Activated T-cell treated with anti-CD3 and anti-CD28 coated beads, Interleukin-2, amount 50 U/mL, for 4 hours (primary cell): Measurements from ENCODE around the gene IKZF3. TPM values are rescaled to one million over a fixed set of nuclear protein-coding genes. Genes with fewer than 3 reads are reported as not detected.
"Not testable (repeated sequence)": the region's sequence is repeated elsewhere in the genome, so short reads cannot be mapped to it uniquely, and the experiment has no call there.

Experiments
- ATAC-seq, 2 donors: fragments of 200-7000 bp; cut with Tn5 transposase; one replicate each; pipeline ENCODE4 v1.10.0; 2021
- DNase-seq: peaks from one replicate; pipeline ENCODE4 v3.0.0-alpha.2; 2020
- H3K27me3 Mint-ChIP-seq: one replicate; pipeline ENCODE4 v1.8.0; 2021; ENCODE audit warnings: low read depth, mixed read lengths
- H3K36me3 Mint-ChIP-seq: one replicate; pipeline ENCODE4 v1.8.0; 2022; ENCODE audit warnings: mixed read lengths; ENCODE audit not compliant: insufficient read depth
- H3K4me1 Mint-ChIP-seq: one replicate; pipeline ENCODE4 v1.8.0; 2021; ENCODE audit warnings: low read depth, mixed read lengths
- H3K4me3 Mint-ChIP-seq: one replicate; pipeline ENCODE4 v1.8.0; 2021; ENCODE audit warnings: mild to moderate bottlenecking, moderate library complexity, mixed read lengths
- H3K9me3 Mint-ChIP-seq: one replicate; pipeline ENCODE4 v1.8.0; 2021; ENCODE audit warnings: mixed read lengths
- total RNA-seq, 3 donors: library from RNA; stranded (reverse); gene quantifications; one replicate each; pipeline ENCODE4 v1.2.1, GENCODE V29; 2021

The IKZF3 gene
- total RNA-seq, 3 donors from 2014 or later: 82.3 to 106 (median 91.6) TPM

- peaks cover 67% of the 10 kb centered on the region for H3K4me1 Mint-ChIP-seq
- H3K36me3 Mint-ChIP-seq: peaks cover 5% of the 10 kb centered on the region
- H3K9me3 Mint-ChIP-seq: no peaks in the 10 kb centered on the region
- H3K27me3 Mint-ChIP-seq: no peaks in the 10 kb centered on the region
- no peak for DNase-seq
- no peak for ATAC-seq
- H3K4me3 Mint-ChIP-seq: peak overlapping the region; percentile 45
Observed at GRCh38 chr17:39754958-39755553, 109.1 kb downstream of the IKZF3 start.

GRCh38 chr17:39754161-39754957 lies 109.8 kb downstream of the IKZF3 start:
- ATAC-seq (peak; percentile 74 to 78), DNase-seq (peak; percentile 92)
- H3K4me3 Mint-ChIP-seq: peak overlapping the region; percentile 79
- peaks cover 61% of the 10 kb centered on the region for H3K4me1 Mint-ChIP-seq
- H3K9me3 Mint-ChIP-seq: no peaks in the 10 kb centered on the region
- H3K27me3 Mint-ChIP-seq: no peaks in the 10 kb centered on the region
- peaks cover 5% of the 10 kb centered on the region for H3K36me3 Mint-ChIP-seq

GRCh38 chr17:39753514-39754160 lies 110.5 kb downstream of the IKZF3 start:
- peaks cover 2% of the 10 kb centered on the region for H3K36me3 Mint-ChIP-seq
- peak; percentile 72 for DNase-seq
- H3K4me3 Mint-ChIP-seq: peak overlapping the region; percentile 79
- no peaks in the 10 kb centered on the region for H3K27me3 Mint-ChIP-seq
- peak; percentile 17 to 19 for ATAC-seq
- H3K9me3 Mint-ChIP-seq: no peaks in the 10 kb centered on the region
- H3K4me1 Mint-ChIP-seq: peaks cover 54% of the 10 kb centered on the region

GRCh38 chr17:39752241-39752881 lies 111.8 kb downstream of the IKZF3 start:
- H3K4me3 Mint-ChIP-seq: peak overlapping the region; percentile 79
- H3K36me3 Mint-ChIP-seq: no peaks in the 10 kb centered on the region
- ATAC-seq: no peak
- H3K27me3 Mint-ChIP-seq: no peaks in the 10 kb centered on the region
- H3K4me1 Mint-ChIP-seq: peaks cover 41% of the 10 kb centered on the region
- DNase-seq: no peak
- H3K9me3 Mint-ChIP-seq: no peaks in the 10 kb centered on the region

GRCh38 chr17:39751637-39752036 lies 112.5 kb downstream of the IKZF3 start:
- ATAC-seq (no peak), DNase-seq (no peak)
- no peaks in the 10 kb centered on the region for H3K27me3 Mint-ChIP-seq
- no peaks in the 10 kb centered on the region for H3K9me3 Mint-ChIP-seq
- no peaks in the 10 kb centered on the region for H3K36me3 Mint-ChIP-seq
- no peak overlapping the region for H3K4me3 Mint-ChIP-seq
- H3K4me1 Mint-ChIP-seq: peaks cover 34% of the 10 kb centered on the region

- no peaks in the 10 kb centered on the region for H3K27me3 Mint-ChIP-seq
Observed at GRCh38 chr17:39751016-39751543, 113.0 kb downstream of the IKZF3 start.

GRCh38 chr17:39750131-39751015 lies 113.7 kb downstream of the IKZF3 start:
- H3K4me3 Mint-ChIP-seq: no peak overlapping the region
- H3K27me3 Mint-ChIP-seq: no peaks in the 10 kb centered on the region
- peaks cover 21% of the 10 kb centered on the region for H3K4me1 Mint-ChIP-seq
- DNase-seq (no peak), ATAC-seq (no peak)
- H3K9me3 Mint-ChIP-seq: no peaks in the 10 kb centered on the region
- H3K36me3 Mint-ChIP-seq: no peaks in the 10 kb centered on the region

More at GRCh38 chr17:39751016-39751543, 113.0 kb downstream of the IKZF3 start:
- no peak for ATAC-seq
- H3K4me3 Mint-ChIP-seq: no peak overlapping the region
- no peak for DNase-seq
- H3K36me3 Mint-ChIP-seq: no peaks in the 10 kb centered on the region
- H3K9me3 Mint-ChIP-seq: no peaks in the 10 kb centered on the region
- peaks cover 29% of the 10 kb centered on the region for H3K4me1 Mint-ChIP-seq

GRCh38 chr17:39748444-39749034 lies 115.6 kb downstream of the IKZF3 start:
- not testable (repeated sequence) for H3K27me3 Mint-ChIP-seq, ATAC-seq, DNase-seq, H3K4me3 Mint-ChIP-seq, H3K36me3 Mint-ChIP-seq, H3K9me3 Mint-ChIP-seq
- peaks cover 14% of the 10 kb centered on the region for H3K4me1 Mint-ChIP-seq

- Mint-ChIP-seq H3K27me3 (no peaks in the 10 kb centered on the region), H3K4me3 (no peak overlapping the region), H3K9me3 (no peaks in the 10 kb centered on the region), H3K36me3 (no peaks in the 10 kb centered on the region), H3K4me1 (peaks cover 7% of the 10 kb centered on the region)
- ATAC-seq (no peak), DNase-seq (no peak)
Observed at GRCh38 chr17:39747745-39748144, 116.4 kb downstream of the IKZF3 start.

- Mint-ChIP-seq H3K36me3 (no peaks in the 10 kb centered on the region), H3K4me3 (no peak overlapping the region), H3K27me3 (no peaks in the 10 kb centered on the region), H3K4me1 (no peaks in the 10 kb centered on the region), H3K9me3 (no peaks in the 10 kb centered on the region)
- ATAC-seq (no peak), DNase-seq (no peak)
Observed at GRCh38 chr17:39746145-39746461, 118.0 kb downstream of the IKZF3 start.

- no peak for DNase-seq
- Mint-ChIP-seq H3K36me3 (no peaks in the 10 kb centered on the region), H3K4me3 (no peak overlapping the region), H3K4me1 (peaks cover under 1% of the 10 kb centered on the region), H3K9me3 (no peaks in the 10 kb centered on the region), H3K27me3 (peaks cover 5% of the 10 kb centered on the region)
- ATAC-seq: no peak
Observed at GRCh38 chr17:39745335-39746144, 118.6 kb downstream of the IKZF3 start.

GRCh38 chr17:39744836-39745215 lies 119.3 kb downstream of the IKZF3 start:
- ATAC-seq: no peak
- H3K27me3 Mint-ChIP-seq: peaks cover 9% of the 10 kb centered on the region
- H3K9me3 Mint-ChIP-seq: no peaks in the 10 kb centered on the region
- H3K4me1 Mint-ChIP-seq: peaks cover 6% of the 10 kb centered on the region
- no peaks in the 10 kb centered on the region for H3K36me3 Mint-ChIP-seq
- no peak overlapping the region for H3K4me3 Mint-ChIP-seq
- no peak for DNase-seq
